Hepatic stellate cell (primary cell): ENCODE data around the gene SRM.
A peak's percentile ranks its signal among the peaks of the same experiment; 100 is the strongest.
"Not testable (repeated sequence)": the region's sequence is repeated elsewhere in the genome, so short reads cannot be mapped to it uniquely, and the experiment has no call there.

Experiments used
- DNase-seq: peaks from one replicate; pipeline ENCODE4 v3.0.0; 2011; ENCODE audit warnings: low spot score

The SRM gene

DNA sequence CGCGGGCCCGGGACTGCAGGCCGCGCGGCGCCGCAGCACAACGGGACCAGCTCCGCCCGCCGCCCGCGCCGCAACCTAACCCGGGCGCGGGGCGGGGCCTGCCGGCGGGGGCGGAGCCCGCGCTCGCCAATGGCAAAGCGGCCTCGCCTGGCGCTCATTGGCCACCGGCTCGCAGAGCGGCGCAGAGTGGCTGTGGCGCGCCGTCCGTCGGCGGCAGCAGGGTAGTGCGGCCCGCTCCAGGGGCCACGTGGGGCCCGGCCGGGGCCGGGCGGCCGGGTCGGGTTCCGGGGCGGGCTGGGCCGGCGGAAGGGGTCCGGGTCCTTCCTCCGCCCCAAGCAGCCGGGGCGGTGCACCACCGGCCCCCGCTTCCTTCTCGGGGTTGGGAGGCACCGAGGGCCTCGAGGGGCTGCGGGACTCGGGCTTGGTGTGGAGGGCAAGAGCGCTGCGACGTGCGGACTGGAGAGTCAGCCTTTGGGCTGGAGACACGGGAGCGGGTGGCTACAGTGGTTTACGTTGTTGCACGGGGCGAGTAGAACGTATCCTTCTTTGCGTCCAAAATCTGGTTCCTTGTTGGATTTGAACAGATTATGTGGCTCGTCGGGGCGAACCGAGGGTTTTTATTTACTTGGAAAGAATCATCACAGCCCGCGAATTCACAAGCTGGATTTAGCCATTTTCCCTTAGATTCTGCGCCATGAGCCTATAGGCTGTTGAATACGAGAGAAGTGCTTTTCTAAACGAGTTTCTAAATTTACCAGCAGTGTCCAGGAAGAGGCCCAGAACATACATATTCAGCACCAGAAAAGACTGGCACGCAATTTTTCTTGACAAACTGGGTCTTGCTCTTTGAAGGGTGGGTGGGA, at the start of gene SRM:
TSS of gene SRM (minus strand) at position 51 of the 863 bp plus-strand sequence. CDS start 75 bp downstream, outside the sequence.
- DNase-seq = peak; percentile 99

DNA sequence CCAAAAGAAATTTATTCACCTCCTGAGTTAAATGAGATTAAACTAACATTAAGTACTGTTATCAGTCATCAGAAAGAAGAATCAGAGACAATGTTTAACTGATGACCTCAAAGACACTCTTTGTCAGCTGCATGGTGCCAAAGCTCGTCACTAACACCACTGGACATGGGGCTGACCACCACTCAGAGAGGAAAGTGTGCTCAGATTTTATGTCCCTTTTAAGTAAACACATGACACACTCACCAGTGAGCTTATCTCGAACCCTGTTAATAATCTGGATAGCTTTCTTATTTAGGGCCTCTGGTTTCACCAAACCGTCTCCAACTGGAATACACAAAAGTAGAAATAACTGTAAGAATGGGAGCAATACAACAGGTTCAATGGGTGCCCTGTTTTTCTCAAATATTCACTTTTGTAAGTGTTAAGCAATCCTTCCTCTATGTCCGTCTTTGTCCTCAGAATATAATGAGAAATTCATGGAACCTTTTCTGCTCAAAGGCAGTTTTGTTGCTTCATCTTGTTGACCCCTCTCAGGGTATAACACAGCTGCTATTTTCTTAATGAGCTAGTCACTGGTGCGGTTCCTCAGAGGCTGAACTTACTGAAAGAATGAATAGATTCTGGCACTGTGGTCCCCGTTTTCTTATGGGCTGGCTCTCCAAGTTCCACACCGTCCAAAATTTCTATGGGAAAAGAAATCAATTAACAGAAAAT, 49.4 kb upstream of the SRM start:
- DNase-seq = no peak

DNA sequence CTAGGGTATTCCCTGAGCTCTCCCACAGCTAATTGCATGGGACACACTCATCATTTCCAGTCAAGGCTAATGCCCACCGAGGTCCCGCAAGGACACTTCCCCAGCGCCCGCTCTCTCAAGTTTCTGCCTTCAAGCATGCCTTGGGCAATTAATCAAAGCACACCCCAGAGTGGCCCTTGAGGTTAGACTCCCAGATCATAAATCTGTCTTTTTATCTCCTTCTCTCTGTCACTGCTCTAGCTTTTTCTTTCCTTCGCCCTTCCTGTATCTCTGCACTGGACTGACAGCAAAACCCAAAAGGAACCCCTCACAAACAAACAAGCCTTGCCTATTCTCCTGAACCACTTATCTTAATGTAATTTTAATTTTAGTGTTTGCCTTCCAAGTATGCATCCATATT, 47.8 kb upstream of the SRM start:
- DNase-seq = no peak

DNA sequence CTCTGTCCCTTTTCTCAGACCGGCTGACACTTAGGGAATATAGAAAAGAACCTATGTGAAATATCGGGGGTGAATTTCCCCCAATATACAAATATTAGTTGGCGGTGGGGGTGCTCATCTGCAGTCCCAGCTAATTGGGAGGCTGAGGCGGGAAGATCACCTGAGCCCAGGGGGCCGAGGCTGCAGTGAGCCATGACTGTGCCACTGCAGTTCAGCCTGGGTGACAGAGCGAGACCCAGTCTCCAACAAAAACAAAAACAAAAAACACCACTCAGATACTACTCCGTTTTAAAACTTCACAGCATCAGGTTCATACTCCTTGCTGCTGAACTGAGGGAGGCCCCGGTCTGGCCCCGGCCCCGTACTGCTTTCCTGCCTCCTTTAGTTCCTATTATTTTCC, 45.8 kb upstream of the SRM start:
- no peak for DNase-seq

DNA sequence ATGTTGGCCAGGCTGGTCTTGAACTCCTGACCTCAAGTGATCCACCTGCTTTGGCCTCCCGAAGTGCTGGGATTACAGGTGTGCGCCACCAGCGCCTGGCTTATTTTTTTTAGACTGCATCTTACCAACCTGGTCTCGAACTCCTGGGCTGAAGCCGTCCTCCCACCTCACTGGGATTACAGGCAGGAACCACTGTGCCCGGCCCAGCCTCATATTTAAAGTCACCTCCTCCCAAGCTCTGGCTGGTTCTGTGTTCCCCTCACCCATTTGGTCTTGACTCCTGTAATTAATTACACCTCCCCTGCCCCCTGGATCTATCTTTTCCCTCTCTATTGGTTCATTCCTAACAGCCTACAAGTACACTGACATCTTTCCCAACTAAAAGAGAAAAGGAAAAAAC, 41.5 kb upstream of the SRM start:
- no peak for DNase-seq

DNA sequence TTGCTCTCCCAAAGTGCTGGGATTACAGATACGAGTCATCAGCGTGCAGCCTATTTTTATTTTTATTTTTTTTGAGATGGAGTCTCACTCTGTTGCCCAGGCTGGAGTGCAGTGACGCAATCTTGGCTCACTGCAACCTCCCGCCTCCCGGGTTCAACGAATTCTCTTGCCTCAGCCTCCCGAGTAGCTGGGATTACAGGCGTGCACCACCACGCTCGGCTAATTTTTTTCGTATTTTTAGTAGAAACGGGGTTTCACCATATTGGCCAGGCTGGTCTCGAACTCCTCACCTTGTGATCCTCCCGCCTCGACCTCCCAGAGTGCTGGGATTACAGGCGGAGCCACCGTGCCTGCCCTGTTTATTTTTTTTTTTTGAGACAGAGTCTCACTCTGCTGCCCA, 41.0 kb upstream of the SRM start:
- DNase-seq = not testable (repeated sequence)

DNA sequence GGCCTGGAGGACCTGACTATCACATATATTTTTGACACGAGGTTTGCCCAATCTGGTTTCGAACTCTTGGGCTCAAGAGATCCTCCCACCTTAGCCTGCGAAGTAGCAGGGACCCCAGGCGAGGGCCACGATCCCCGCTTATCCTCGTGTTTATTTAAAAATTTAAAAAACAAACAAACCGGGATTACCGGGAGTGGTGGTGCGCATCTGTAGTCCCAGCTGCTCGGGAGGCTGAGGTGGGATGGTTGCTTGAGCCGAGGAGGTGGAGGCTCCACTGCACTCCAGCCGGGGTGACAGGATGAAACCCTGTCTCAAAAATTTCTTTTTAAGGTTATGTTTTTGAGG, 40.3 kb upstream of the SRM start:
- no peak for DNase-seq

DNA sequence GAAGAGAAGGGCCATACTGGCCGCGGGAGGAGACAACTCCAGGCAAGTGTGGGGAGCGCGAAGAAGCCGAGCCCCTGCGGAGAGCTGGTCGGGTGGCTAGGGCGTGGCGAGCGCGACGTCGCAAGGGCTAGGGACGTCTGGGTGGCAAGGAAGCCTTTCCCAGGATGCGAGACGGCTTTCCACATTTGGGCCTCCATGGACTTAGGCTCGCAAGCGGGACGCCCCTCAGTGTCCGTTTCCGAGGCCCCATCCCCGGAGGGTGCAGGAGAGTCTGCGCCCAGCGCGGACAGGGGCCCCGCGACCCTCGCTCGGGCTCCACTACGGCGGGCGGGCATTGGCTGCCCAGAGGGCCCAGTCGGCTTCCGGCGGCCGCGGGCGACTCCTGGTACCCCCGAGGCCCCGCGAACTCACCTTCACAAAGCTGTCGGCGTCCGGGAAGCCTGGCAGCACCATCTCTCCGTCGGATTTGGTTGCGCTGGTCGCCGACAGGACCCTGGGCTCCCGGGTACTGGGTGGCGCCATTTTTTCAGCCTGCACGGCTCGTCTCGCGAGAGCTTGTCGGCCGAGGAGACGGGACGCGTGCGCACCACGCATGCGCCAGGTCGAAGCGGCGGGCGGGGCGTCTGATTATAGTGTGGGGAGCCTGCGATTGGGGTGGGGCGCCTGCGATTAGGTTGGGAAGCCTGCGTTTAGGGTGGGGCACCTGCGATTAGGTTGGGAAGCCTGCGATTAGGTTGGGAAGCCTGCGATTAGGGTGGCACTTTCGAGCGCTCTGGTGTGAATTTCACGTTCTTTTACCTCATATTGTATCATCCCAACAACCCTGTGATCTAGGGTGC, 39.7 kb upstream of the SRM start, which contains the start of gene EXOSC10:
TSS of gene EXOSC10 (minus strand) at position 560 of the 839 bp plus-strand sequence. CDS start at position 522, 38 bp downstream.
- DNase-seq = peak; percentile 96

DNA sequence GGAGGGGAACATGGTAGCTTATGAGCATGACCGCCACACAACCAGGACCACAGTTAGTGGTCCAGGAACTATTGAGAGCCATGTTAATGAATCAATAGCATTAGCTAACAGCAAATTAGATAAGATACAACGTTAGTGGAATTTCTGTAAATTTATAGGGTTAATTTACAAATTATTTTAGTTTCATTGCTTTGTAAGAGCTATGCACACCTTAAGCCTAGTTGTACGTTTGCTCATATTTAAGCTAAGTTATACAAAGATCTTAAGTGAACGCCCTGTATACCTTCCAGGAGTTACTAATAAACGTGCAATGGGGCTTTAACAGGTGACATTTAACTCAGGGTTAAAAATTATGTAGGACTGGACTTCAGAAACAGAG, 39.1 kb upstream of the SRM start:
- DNase-seq = no peak

DNA sequence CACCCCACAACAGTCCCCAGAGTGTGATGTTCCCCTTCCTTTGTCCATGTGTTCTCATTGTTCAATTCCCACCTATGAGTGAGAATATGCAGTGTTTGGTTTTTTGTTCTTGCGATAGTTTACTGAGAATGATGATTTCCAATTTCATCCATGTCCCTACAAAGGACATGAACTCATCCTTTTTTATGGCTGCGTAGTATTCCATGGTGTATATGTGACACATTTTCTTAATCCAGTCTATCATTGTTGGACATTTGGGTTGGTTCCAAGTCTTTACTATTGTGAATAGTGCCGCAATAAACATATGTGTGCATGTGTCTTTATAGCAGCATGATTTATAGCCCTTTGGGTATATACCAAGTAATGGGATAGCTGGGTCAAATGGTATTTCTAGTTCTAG, 24.0 kb upstream of the SRM start:
- DNase-seq = not testable (repeated sequence)

DNA sequence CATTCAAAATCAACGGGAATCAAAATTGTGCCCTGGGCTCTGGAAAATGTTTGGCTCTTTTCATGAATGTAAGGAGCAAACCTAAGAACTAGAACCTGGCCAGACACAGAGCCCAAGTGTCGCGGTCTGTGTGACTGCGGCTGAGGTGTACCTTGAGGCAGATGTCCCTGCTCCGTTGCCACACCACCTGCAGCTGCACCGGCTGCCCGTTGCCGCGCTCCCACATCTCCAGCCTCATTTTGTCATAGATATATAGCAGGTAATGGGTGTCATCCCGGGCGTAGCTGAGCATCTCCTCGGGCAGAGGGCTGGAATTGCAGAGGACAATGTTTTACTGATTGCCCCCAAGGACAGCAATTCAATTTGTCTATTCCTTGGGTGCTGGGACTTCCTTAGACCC, 21.1 kb upstream of the SRM start:
- no peak for DNase-seq

DNA sequence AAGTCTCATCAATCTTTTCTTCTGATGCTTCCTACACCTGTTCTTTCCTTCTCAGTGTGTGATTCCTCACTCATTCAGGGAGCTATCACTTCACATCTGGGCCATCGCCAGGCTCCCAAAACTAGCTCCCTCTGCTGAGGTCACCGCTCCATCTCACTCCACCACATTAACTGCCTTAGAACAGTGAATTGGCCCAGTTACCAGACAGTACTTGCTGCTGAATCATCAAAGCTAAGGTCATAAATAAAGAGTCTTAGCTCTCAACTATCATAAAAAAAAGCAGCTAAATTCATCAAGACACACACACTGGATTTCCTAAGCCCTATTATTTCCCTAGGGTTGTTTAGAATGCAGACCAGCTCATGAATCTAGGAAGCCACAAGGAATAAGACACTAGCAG, 18.8 kb upstream of the SRM start:
- no peak for DNase-seq

DNA sequence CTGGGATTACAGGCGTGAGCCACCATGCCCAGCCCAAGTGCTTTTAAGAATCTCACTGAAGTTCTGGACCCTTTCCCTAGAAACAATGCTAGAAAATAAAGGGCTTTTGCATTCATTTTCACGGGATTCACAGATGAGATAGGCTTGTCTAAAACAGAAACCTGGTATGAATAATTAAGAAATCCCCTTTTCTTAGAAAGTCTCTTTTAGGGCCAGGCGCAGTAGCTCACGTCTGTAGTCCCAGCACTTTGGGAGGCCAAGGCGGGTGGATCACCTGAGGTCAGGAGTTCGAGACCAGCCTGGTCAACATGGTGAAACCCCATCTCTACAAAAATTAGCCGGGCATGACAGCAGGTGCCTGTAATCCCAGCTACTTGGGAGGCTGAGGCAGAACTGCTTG, 13.6 kb upstream of the SRM start:
- not testable (repeated sequence) for DNase-seq

DNA sequence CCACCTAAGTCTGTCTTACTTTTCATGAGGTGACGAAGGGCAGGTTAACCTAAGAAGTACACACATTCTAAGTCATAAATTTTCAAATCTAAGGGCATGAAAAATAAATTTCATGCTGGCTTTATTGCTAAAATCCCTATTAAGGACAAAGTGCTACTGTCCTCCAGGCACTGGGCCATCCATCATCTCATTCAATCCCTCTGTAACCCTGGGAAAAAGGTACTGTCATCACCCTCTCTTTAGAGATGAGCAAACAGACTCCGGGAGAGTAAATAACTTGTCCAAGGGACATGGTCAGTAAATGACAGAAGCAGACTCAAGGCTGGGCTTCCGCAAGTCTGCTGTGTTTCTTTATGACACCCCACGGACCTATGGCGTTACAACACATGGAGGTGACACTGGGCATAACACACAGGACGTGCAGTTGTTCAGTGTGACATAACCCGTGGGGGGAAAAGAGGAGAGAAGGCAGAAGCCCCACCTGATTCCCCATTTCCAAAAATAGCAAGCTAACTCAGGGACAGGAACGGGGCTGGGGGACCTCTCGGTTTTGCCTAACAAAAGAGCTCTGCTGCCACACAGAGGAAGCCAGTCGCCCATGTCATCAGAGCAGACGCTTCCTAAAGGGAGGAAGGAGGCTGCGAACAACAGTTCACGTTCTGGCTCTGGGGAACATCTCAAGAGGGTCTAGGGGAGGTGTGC, 12.5 kb upstream of the SRM start:
- no peak for DNase-seq

DNA sequence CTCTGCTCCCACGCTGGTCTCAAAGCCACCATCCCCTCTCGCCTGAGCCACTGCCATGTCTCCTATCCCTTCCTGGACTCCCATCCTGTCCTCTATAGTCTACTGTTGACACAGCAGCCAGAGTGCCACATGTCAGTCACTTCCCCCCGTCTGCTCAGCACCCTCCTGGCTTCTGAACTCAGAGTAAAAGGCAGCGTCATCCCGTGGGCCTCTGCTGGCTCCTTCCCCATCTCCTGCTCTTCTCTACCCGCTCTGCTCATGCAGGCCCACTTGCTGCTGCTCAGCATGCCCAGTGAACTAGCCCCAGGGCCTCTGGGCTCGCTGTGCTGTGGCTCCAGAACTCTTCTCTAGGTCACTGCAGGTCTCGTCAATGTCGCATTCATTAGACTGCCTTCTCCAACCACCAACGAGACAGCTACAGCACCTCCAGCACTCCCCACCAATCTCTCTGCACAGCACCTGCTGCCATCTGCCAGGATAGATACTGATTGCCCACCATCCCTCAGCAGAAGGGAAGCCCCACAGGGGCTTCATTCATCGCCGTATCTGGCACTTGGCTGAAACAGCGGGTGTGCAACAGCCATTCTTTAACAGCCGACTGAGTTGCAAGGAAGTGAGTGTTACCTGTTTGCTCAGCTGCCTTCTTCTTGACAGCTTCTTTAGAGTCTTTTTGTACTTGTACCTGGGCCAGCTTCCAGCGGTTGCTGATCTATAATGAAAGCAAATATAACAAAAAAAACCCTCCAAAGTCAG, 11.8 kb upstream of the SRM start:
- DNase-seq = no peak

DNA sequence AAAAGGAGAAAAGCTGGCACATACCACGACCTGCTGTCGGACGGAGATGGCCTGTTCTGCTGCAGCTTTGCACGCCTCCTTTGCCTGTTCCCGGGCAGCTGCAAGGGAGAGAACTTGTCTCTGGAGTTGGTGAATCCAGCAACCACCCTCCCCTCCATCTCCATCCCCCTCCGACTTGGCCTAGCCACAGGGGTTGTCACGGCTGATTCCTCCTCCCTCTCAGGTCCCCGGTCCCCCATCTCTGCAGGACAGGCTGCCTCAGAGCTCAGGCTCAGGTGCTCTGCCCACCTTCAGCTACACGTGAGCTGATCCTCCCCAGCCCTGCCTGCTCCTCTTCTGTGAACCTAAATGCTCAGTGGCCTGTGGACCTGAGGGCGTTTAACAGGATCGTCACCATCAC, 11.1 kb upstream of the SRM start:
- DNase-seq = no peak

DNA sequence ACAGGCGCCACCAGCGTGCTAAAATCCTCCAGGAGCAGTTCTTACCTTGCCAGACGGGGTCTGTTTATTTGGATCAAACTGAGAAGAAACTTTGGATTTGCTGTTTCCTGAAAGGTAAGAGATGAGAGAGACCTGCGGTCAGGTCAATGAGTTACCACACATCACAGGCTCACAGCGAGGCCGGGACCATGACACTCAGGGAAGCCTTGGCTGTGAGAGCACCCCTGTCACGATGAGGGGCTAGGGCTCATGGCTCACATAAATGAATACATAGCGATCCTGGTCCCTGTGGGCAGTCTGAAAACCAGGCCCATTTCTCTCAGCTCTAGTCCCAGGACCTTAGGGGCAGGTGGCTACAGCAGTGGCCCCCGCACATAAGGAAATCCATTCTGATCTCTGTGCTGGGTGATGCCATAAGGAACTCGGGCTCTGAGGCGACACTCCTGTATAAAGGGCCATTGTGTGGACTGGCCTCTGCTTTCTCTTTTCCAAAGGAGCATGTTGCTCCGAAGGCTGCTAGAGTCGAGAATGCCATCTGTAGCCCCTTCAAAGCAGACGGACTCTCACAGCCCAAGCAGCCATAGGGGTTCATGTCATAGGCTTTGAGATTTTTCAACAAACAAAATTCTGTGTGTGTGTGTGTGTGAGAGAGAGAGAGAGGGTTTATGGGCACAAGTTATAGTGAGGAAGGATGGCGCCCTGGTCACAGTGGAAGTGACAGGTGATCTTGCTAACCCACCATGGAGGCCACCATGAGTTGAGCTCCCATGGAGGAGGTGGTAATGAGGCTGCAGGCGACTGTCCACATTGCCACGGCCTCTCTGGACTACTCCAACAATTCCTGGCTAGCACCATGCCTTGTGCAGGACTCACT, 9.0 kb upstream of the SRM start:
- no peak for DNase-seq

DNA sequence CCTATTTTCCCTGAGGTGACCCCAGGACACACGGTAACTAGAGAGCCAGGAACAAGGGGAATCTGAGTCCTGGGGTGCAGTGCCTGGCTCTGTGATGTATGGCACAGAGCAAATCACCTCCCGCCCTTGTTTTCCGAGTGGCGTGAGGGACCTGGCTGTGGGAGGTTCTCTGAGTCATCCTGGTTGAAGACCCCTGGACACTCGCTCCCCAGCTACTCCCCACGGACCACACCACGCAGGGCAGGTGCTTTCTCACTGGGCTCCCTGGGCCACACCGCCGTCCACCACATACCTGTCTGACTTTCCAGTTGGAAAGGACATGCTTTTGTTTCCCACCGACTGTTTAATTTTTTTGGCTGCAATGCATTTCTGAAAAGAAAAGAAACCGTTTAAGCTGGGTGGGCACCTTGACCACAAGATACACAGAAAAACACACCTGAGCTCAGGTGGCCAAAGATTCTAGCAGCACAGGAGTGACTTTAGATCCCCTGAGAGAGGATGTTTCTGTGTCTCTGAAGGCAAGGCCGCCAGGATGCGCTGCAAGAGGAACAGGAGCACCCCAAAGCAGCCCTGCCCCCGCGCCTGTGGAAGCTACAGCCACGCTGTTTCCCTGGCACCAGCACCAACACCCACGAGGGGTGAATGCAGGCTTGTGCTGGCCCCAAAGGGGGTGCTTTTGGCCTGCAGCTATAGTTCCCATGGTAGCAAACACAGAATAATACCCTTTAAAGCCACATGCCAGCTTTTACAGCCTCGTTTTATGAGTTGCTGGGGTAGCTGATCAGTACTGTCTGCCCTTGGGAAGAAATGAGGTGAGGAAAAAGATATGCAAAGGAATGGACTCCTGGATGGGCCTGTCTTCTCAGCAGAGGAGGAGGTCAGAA, 8.1 kb upstream of the SRM start:
- DNase-seq = no peak

DNA sequence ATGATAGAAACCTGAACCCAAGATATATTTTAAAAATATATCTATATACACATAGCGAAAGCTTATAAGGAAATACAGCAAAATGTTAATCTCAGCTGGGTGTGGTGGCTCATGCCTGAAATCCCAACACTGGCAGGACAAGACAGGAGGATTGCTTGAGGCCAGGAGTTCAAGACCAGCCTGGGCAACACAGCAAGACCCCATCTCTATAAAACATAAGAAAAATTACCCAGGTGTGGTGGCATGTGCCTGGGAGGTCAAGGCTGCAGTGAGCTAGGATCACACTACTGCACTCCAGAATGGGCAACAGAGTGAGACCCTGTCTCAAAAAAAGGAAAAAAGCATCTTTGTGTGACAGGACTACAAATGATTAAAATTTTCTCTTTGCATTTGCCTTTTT, 6.0 kb upstream of the SRM start:
- DNase-seq = no peak
